Ishikawa (cell line): ENCODE results near the gene SIGLEC10.

Experiments
- CEBPB ChIP-seq: IDR thresholded peaks from 2 replicates; pipeline ENCODE4 v1.6.1; 2012
- CREB1 ChIP-seq: IDR thresholded peaks from 2 replicates; pipeline ENCODE4 v1.6.1; 2012; ENCODE audit warnings: low read depth
- EGR1 ChIP-seq: IDR thresholded peaks from 2 replicates; pipeline ENCODE4 v1.6.1; 2012
- EP300 ChIP-seq: IDR thresholded peaks from 2 replicates; pipeline ENCODE4 v1.6.1; 2012; ENCODE audit warnings: borderline replicate concordance
- FOXM1 ChIP-seq: IDR thresholded peaks from 2 replicates; pipeline ENCODE4 v1.6.1; 2012; ENCODE audit warnings: low read depth, borderline replicate concordance
- NFIC ChIP-seq: IDR thresholded peaks from 2 replicates; pipeline ENCODE4 v1.6.1; 2012
- RAD21 ChIP-seq: IDR thresholded peaks from 2 replicates; pipeline ENCODE4 v1.6.1; 2012; ENCODE audit warnings: low read depth
- TAF1 ChIP-seq: IDR thresholded peaks from 2 replicates; pipeline ENCODE4 v1.6.1; 2012; ENCODE audit warnings: low read depth, mild to moderate bottlenecking
- YY1 ChIP-seq: IDR thresholded peaks from 2 replicates; pipeline ENCODE4 v1.6.1; 2012; ENCODE audit warnings: low read depth
- ZBTB7A ChIP-seq: IDR thresholded peaks from 2 replicates; pipeline ENCODE4 v1.6.1; 2012; ENCODE audit warnings: low read depth
- TF ChIP-seq, protein P1 (sequence below): IDR thresholded peaks from 2 replicates; pipeline ENCODE4 v1.6.1; 2012; ENCODE audit warnings: low read depth, mild to moderate bottlenecking
- TF ChIP-seq, protein P2 (sequence below): IDR thresholded peaks from 2 replicates; pipeline ENCODE4 v1.6.1; 2012
- TF ChIP-seq, protein P3 (sequence below): IDR thresholded peaks from 2 replicates; pipeline ENCODE4 v1.6.1; 2012

DNA sequence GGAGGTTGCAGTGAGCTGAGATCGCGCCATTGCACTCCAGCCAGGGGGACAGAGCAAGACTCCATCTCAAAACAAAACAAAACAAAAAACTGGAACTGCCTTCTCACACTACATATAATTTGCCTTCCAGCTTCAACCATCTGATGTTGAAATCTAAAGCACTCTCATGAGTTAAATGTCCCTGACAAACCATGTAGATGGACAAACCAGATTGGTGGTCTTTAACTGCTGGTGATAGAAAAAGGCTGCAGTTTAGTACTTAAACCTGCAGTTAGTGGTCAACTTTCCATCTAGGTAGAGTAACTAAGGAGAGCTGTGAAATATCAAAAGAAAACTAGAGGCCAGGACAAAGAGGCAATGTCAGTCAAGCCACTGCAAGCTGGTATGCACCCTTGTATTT is 21.3 kb downstream of the SIGLEC10 start:
- TF ChIP-seq TAF1 (no peak), EP300 (no peak), FOXM1 (no peak), CREB1 (no peak), CEBPB (no peak), YY1 (no peak), RAD21 (no peak), NFIC (no peak), EGR1 (no peak), ZBTB7A (no peak)
- TF ChIP-seq, protein P1, sequence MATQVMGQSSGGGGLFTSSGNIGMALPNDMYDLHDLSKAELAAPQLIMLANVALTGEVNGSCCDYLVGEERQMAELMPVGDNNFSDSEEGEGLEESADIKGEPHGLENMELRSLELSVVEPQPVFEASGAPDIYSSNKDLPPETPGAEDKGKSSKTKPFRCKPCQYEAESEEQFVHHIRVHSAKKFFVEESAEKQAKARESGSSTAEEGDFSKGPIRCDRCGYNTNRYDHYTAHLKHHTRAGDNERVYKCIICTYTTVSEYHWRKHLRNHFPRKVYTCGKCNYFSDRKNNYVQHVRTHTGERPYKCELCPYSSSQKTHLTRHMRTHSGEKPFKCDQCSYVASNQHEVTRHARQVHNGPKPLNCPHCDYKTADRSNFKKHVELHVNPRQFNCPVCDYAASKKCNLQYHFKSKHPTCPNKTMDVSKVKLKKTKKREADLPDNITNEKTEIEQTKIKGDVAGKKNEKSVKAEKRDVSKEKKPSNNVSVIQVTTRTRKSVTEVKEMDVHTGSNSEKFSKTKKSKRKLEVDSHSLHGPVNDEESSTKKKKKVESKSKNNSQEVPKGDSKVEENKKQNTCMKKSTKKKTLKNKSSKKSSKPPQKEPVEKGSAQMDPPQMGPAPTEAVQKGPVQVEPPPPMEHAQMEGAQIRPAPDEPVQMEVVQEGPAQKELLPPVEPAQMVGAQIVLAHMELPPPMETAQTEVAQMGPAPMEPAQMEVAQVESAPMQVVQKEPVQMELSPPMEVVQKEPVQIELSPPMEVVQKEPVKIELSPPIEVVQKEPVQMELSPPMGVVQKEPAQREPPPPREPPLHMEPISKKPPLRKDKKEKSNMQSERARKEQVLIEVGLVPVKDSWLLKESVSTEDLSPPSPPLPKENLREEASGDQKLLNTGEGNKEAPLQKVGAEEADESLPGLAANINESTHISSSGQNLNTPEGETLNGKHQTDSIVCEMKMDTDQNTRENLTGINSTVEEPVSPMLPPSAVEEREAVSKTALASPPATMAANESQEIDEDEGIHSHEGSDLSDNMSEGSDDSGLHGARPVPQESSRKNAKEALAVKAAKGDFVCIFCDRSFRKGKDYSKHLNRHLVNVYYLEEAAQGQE = no peak
- TF ChIP-seq, protein P2, sequence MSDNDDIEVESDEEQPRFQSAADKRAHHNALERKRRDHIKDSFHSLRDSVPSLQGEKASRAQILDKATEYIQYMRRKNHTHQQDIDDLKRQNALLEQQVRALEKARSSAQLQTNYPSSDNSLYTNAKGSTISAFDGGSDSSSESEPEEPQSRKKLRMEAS = no peak
- TF ChIP-seq, protein P3, sequence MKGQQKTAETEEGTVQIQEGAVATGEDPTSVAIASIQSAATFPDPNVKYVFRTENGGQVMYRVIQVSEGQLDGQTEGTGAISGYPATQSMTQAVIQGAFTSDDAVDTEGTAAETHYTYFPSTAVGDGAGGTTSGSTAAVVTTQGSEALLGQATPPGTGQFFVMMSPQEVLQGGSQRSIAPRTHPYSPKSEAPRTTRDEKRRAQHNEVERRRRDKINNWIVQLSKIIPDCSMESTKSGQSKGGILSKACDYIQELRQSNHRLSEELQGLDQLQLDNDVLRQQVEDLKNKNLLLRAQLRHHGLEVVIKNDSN = no peak
